Upper lobe of left lung (tissue), 4 donors: Measurements from ENCODE around the gene SFSWAP.

Experiments
- EP300 ChIP-seq, 4 donors: sonication (generic); formaldehyde crosslinking; IDR thresholded peaks; one replicate each; pipeline ENCODE4 v1.5.1; 2017; ENCODE audit warnings: antibody characterized with exemption in 4 of 4, control low read depth in 2 of 4
- POLR2A ChIP-seq, 4 donors: fragments of 450-650 bp; IDR thresholded peaks; one replicate each; pipeline ENCODE4 v1.5.1; 2016 to 2017; ENCODE audit warnings: antibody characterized with exemption in 4 of 4, mild to moderate bottlenecking in 2 of 4
- POLR2AphosphoS5 ChIP-seq, 2 donors: sonication (generic); formaldehyde crosslinking; IDR thresholded peaks; one replicate each; pipeline ENCODE4 v1.5.1; 2017; ENCODE audit warnings: antibody characterized with exemption in 2 of 2
- TF ChIP-seq, protein P1 (sequence below), 6 experiments: fragments of 450-650 bp in 4 of 6; fragments of 200-600 bp in 2 of 6; sonication (generic) in 2 of 6; IDR thresholded peaks; one replicate each; pipeline ENCODE4 v1.5.1; 2016 to 2019; ENCODE audit warnings: antibody characterized with exemption in 6 of 6

DNA sequence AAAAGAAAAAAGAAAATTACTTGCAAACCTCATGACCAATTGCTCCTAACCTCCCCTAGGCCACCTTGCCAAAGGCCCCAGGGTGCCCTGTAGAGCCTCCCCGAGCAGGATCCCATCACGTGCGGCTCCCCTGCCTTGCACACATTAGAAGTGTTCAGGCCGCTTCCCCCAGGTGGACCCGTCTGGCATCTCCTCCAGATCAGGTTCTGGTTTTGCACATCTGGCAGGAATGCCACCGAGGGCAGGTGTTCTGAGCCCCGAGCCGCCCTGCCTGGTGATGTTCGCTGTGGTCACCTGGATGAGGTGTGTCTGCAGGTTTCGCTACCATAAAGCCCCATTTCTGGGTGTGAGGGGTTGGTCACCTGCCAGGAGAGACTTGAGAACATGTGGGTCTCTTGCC is 136.6 kb downstream of the SFSWAP start:
- TF ChIP-seq, protein P1, sequence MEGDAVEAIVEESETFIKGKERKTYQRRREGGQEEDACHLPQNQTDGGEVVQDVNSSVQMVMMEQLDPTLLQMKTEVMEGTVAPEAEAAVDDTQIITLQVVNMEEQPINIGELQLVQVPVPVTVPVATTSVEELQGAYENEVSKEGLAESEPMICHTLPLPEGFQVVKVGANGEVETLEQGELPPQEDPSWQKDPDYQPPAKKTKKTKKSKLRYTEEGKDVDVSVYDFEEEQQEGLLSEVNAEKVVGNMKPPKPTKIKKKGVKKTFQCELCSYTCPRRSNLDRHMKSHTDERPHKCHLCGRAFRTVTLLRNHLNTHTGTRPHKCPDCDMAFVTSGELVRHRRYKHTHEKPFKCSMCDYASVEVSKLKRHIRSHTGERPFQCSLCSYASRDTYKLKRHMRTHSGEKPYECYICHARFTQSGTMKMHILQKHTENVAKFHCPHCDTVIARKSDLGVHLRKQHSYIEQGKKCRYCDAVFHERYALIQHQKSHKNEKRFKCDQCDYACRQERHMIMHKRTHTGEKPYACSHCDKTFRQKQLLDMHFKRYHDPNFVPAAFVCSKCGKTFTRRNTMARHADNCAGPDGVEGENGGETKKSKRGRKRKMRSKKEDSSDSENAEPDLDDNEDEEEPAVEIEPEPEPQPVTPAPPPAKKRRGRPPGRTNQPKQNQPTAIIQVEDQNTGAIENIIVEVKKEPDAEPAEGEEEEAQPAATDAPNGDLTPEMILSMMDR (IDR thresholded peaks at IDR 0.05), result no peak
- no peak for TF ChIP-seq POLR2AphosphoS5 (IDR thresholded peaks at IDR 0.05)
- no peak for TF ChIP-seq POLR2A (IDR thresholded peaks at IDR 0.05)
- TF ChIP-seq EP300 (IDR thresholded peaks at IDR 0.05), result no peak
